H1 (cell line): ENCODE measurements around the gene SURF2. TPM values are rescaled to one million over a fixed set of nuclear protein-coding genes. Genes with fewer than 3 reads are reported as not detected.

Experiments
- CTCF ChIA-PET: fragments of 300-600 bp; sonication (Branson Sonifier 250); formaldehyde crosslinking; loops from one replicate; lab custom pipeline; 2021; ENCODE audit not compliant: partially characterized antibody; lab: Charles Lee
- POLR2A ChIA-PET: fragments of 300-600 bp; sonication (Branson Sonifier 250); formaldehyde crosslinking; loops from one replicate; lab custom pipeline; 2021; ENCODE audit warnings: inconsistent platforms; ENCODE audit not compliant: partially characterized antibody; lab: Charles Lee
- DNase-seq, 2 experiments: peaks; one replicate each; pipeline versions ENCODE4 v3.0.0 to v3.0.0-alpha.2; 2010 to 2022; ENCODE audit warnings: low spot score in 2 of 2, low read depth in 1 of 2, mixed read lengths in 1 of 2
- FAIRE-seq: peaks from 2 replicates; lab custom pipeline; 2011; peaks lifted over from hg19 to GRCh38; lab: Jason Lieb, UNC
- H2AFZ ChIP-seq: 2 replicates; pipeline ENCODE4 v1.8.1; 2012; ENCODE audit warnings: low read length, inconsistent platforms
- H2AK5ac ChIP-seq: 2 replicates; pipeline ENCODE4 v1.6.1; 2013; ENCODE audit warnings: low read depth, low read length
- H2BK120ac ChIP-seq: replicated peaks from 2 replicates; pipeline ENCODE3; 2013; ENCODE audit warnings: low read depth, low read length, inconsistent platforms
- H2BK12ac ChIP-seq: 2 replicates; pipeline ENCODE4 v1.6.1; 2013; ENCODE audit warnings: low read depth, low read length
- H2BK15ac ChIP-seq: 2 replicates; pipeline ENCODE4 v1.6.1; 2013; ENCODE audit warnings: low read length
- H2BK20ac ChIP-seq: 2 replicates; pipeline ENCODE4 v1.6.1; 2013; ENCODE audit warnings: low read length
- H2BK5ac ChIP-seq: 2 replicates; pipeline ENCODE4 v1.6.1; 2013; ENCODE audit warnings: low read depth, low read length
- H3K14ac ChIP-seq: 2 replicates; pipeline ENCODE4 v1.6.1; 2013; ENCODE audit warnings: inconsistent platforms; ENCODE audit not compliant: insufficient read length
- H3K18ac ChIP-seq: 2 replicates; pipeline ENCODE4 v1.6.1; 2013; ENCODE audit warnings: low read length; ENCODE audit errors: extremely low read depth
- H3K23ac ChIP-seq: 2 replicates; pipeline ENCODE4 v1.6.1; 2013; ENCODE audit warnings: inconsistent platforms; ENCODE audit not compliant: insufficient read length
- H3K23me2 ChIP-seq: 2 replicates; pipeline ENCODE4 v1.6.1; 2013; ENCODE audit warnings: low read depth, low read length
- H3K27ac ChIP-seq: 2 replicates; pipeline ENCODE4 v1.6.1; 2011; ENCODE audit warnings: low read depth, low read length, inconsistent platforms
- H3K27me3 ChIP-seq, 4 experiments: replicated peaks in 1 of 4; 1 replicate in 1 of 4; 2 replicates in 3 of 4; pipeline versions ENCODE4 v1.6.1 to v1.8.1; 2011 to 2013; ENCODE audit warnings: low read length in 3 of 4, mild to moderate bottlenecking in 3 of 4, inconsistent platforms in 2 of 4, mixed read lengths in 2 of 4, moderate library complexity in 1 of 4; ENCODE audit not compliant: control insufficient read depth in 3 of 4, insufficient read depth in 3 of 4; ENCODE audit errors: extremely low read depth in 1 of 4
- H3K36me3 ChIP-seq, 4 experiments: 2 replicates each; pipeline versions ENCODE4 v1.6.1 to v1.8.1; 2011 to 2013; ENCODE audit warnings: mild to moderate bottlenecking in 4 of 4, low read length in 3 of 4, moderate library complexity in 2 of 4, control low read depth in 1 of 4, inconsistent platforms in 1 of 4; ENCODE audit not compliant: insufficient read depth in 4 of 4, control insufficient read depth in 2 of 4
- H3K4ac ChIP-seq: replicated peaks from 2 replicates; pipeline ENCODE3; 2013; ENCODE audit warnings: low read length, low read depth, mixed read lengths, inconsistent platforms; ENCODE audit not compliant: insufficient read length
- H3K4me1 ChIP-seq, 4 experiments: replicated peaks in 1 of 4; 1 replicate in 1 of 4; 2 replicates in 3 of 4; pipeline versions ENCODE4 v1.6.1 to v1.8.1; 2011 to 2013; ENCODE audit warnings: low read length in 3 of 4, inconsistent platforms in 2 of 4, mixed read lengths in 1 of 4; ENCODE audit not compliant: insufficient read depth in 4 of 4, control insufficient read depth in 3 of 4
- H3K4me2 ChIP-seq, 2 experiments: 2 replicates each; pipeline versions ENCODE4 v1.6.1 to v1.8.1; 2011 to 2013; ENCODE audit warnings: low read depth in 2 of 2, low read length in 2 of 2, control low read depth in 1 of 2, inconsistent platforms in 1 of 2, mild to moderate bottlenecking in 1 of 2; ENCODE audit not compliant: insufficient read depth in 1 of 2
- H3K4me3 ChIP-seq, 4 experiments: fragments of 200-600, 300-600 bp in 1 of 4; sonication (generic), shearing (Covaris generic), sonication (Bioruptor Twin) in 1 of 4; 2 replicates each; pipeline versions ENCODE4 v1.5.1 to v1.8.1; 2011 to 2016; ENCODE audit warnings: low read length in 4 of 4, low read depth in 3 of 4, control low read depth in 2 of 4, inconsistent platforms in 2 of 4, mild to moderate bottlenecking in 2 of 4, mixed read lengths in 1 of 4, moderate library complexity in 1 of 4; ENCODE audit not compliant: insufficient read depth in 2 of 4; ENCODE audit errors: extremely low read depth in 1 of 4
- H3K56ac ChIP-seq: replicated peaks from 2 replicates; pipeline ENCODE3; 2013; ENCODE audit warnings: low read depth, mild to moderate bottlenecking, mixed read lengths, low read length, inconsistent platforms; ENCODE audit not compliant: insufficient read length
- H3K79me1 ChIP-seq: 2 replicates; pipeline ENCODE4 v1.6.1; 2013; ENCODE audit warnings: low read depth, low read length, control low read depth
- H3K79me2 ChIP-seq, 2 experiments: 2 replicates each; pipeline versions ENCODE4 v1.6.1 to v1.8.1; 2012 to 2013; ENCODE audit warnings: low read length in 2 of 2, mild to moderate bottlenecking in 2 of 2, inconsistent platforms in 1 of 2; ENCODE audit not compliant: insufficient read depth in 2 of 2, control insufficient read depth in 1 of 2
- H3K9ac ChIP-seq, 4 experiments: replicated peaks in 1 of 4; 1 replicate in 1 of 4; 2 replicates in 3 of 4; pipeline versions ENCODE4 v1.6.1 to v1.8.1; 2011 to 2013; ENCODE audit warnings: low read depth in 3 of 4, low read length in 3 of 4, control low read depth in 2 of 4, mild to moderate bottlenecking in 2 of 4, moderate library complexity in 2 of 4, inconsistent platforms in 1 of 4; ENCODE audit errors: extremely low read depth in 1 of 4
- H3K9me3 ChIP-seq, 2 experiments: 2 replicates each; pipeline versions ENCODE4 v1.6.1 to v1.8.1; 2012 to 2013; ENCODE audit warnings: mild to moderate bottlenecking in 2 of 2, moderate library complexity in 2 of 2, control low read depth in 1 of 2, inconsistent platforms in 1 of 2, low read depth in 1 of 2, low read length in 1 of 2, mixed read lengths in 1 of 2; ENCODE audit not compliant: insufficient read depth in 2 of 2
- H4K20me1 ChIP-seq, 2 experiments: replicated peaks in 1 of 2; 2 replicates each; pipeline versions ENCODE3 to v1.8.1; 2011 to 2013; ENCODE audit warnings: inconsistent platforms in 2 of 2, low read length in 2 of 2, mild to moderate bottlenecking in 1 of 2; ENCODE audit not compliant: insufficient read depth in 2 of 2, control insufficient read depth in 1 of 2
- H4K5ac ChIP-seq: 2 replicates; pipeline ENCODE4 v1.6.1; 2013; ENCODE audit warnings: low read length, low read depth, mixed read lengths, inconsistent platforms; ENCODE audit not compliant: insufficient read length
- H4K8ac ChIP-seq: 2 replicates; pipeline ENCODE4 v1.8.0; 2013; ENCODE audit warnings: mild to moderate bottlenecking, moderate library complexity, low read length, inconsistent platforms; ENCODE audit not compliant: insufficient read depth; ENCODE audit errors: extremely low read depth
- H4K91ac ChIP-seq: replicated peaks from 2 replicates; pipeline ENCODE3; 2013; ENCODE audit warnings: low read length, mixed read lengths, inconsistent platforms; ENCODE audit not compliant: insufficient read length
- CHD1 ChIP-seq: IDR thresholded peaks from 2 replicates; pipeline ENCODE4 v1.6.1; 2012; ENCODE audit warnings: low read depth, low read length, improper control_type of control experiment
- CHD2 ChIP-seq: IDR thresholded peaks from 2 replicates; pipeline ENCODE4 v1.6.1; 2012; ENCODE audit warnings: low read length, improper control_type of control experiment
- CTBP2 ChIP-seq: IDR thresholded peaks from 2 replicates; pipeline ENCODE4 v1.7.0; 2011; ENCODE audit warnings: borderline replicate concordance, mild to moderate bottlenecking, moderate library complexity, mixed read lengths, low read length; ENCODE audit not compliant: insufficient read depth, insufficient read length
- EZH2 ChIP-seq: fragments of 200-600 bp; sonication (generic); IDR thresholded peaks from 2 replicates; pipeline ENCODE4 v1.7.1; 2012; ENCODE audit warnings: low read depth, mild to moderate bottlenecking, moderate library complexity, low read length, inconsistent platforms; ENCODE audit not compliant: severe bottlenecking
- HDAC6 ChIP-seq: IDR thresholded peaks from one replicate; pipeline ENCODE4 v1.7.1; 2012; ENCODE audit warnings: low read depth, mild to moderate bottlenecking, inconsistent platforms, low read length, moderate library complexity
- KDM1A ChIP-seq: fragments of 200-600, 300-600 bp; sonication (generic); IDR thresholded peaks from 2 replicates; pipeline ENCODE4 v1.7.1; 2016; ENCODE audit warnings: mild to moderate bottlenecking, low read length, borderline replicate concordance
- POLR2A ChIP-seq, 2 experiments: IDR thresholded peaks; 1 replicate in 1 of 2; 2 replicates in 1 of 2; pipeline ENCODE4 v1.6.1; 2011; ENCODE audit warnings: low read depth in 2 of 2, low read length in 2 of 2, mild to moderate bottlenecking in 2 of 2; ENCODE audit errors: control extremely low read depth in 1 of 2
- RBBP5 ChIP-seq: IDR thresholded peaks from 2 replicates; pipeline ENCODE4 v1.7.1; 2012; ENCODE audit warnings: low read depth, mild to moderate bottlenecking, inconsistent platforms, low read length, moderate library complexity, borderline replicate concordance
- SIRT6 ChIP-seq: IDR thresholded peaks from one replicate; pipeline ENCODE4 v1.7.1; 2012; ENCODE audit warnings: low read length, inconsistent platforms
- SP1 ChIP-seq: IDR thresholded peaks from 2 replicates; pipeline ENCODE4 v1.6.1; 2011; ENCODE audit warnings: low read depth, low read length
- SP2 ChIP-seq: IDR thresholded peaks from 2 replicates; pipeline ENCODE4 v1.6.1; 2012; ENCODE audit warnings: mild to moderate bottlenecking, low read length, inconsistent platforms
- ZNF274 ChIP-seq: IDR thresholded peaks from 2 replicates; pipeline ENCODE4 v1.7.0; 2012; ENCODE audit warnings: low read length, borderline replicate concordance; ENCODE audit errors: extremely low read depth
- WGBS, 2 experiments: shearing (Covaris generic) in 1 of 2; methylation state at CpG; one replicate each; pipeline versions ENCODE4 v1.1.6 to v1.1.7; 2013 to 2015; ENCODE audit warnings: low lambda C conversion rate in 2 of 2, mixed read lengths in 2 of 2, inconsistent platforms in 1 of 2, low coverage in 1 of 2, missing lambda C conversion rate in 1 of 2; ENCODE audit not compliant: insufficient replicate concordance in 2 of 2, insufficient coverage in 1 of 2, insufficient read length in 1 of 2; ENCODE audit errors: extremely low coverage in 1 of 2, missing lambda C conversion rate in 1 of 2; 5-methylcytosine and 5-hydroxymethylcytosine counted together
- polyA plus RNA-seq, 7 experiments: library from polyadenylated mRNA; depleted of rRNA in 3 of 7; stranded (reverse) in 5 of 7; unstranded in 2 of 7; fragments of >200 nt in 5 of 7; fragments of 200-250 nt in 2 of 7; gene quantifications; 1 replicate in 5 of 7; 2 replicates in 1 of 7; 4 replicates in 1 of 7; pipeline versions ENCODE4 v1.2.1 to v1.2.3, GENCODE V29; 2011 to 2013; ENCODE audit warnings: missing spikeins in 2 of 7, mixed read lengths in 2 of 7
- total RNA-seq: library from RNA; stranded (reverse); fragmentation: NEBNext Ultra II Directional; extraction: Animal tissue kit (Norgen Biotek cat#: 25700); gene quantifications from 2 replicates; pipeline ENCODE4 v1.2.1, GENCODE V29; 2021

Gene SURF2
- total and polyA plus RNA-seq, 2 of the 8 experiments (the other 6 are each of a cell fraction or from before 2014, with no cell fraction given), result 36.6 to 37.7 TPM

- H3K23ac ChIP-seq, result no peak overlapping the region
- FAIRE-seq (no peak), DNase-seq (no peak)
- H2BK5ac ChIP-seq, result no peak overlapping the region
- peaks cover 4 to 31% (median 19%) of the 10 kb centered on the region in 4 experiments; a peak in 7 of 8 replicates for H3K36me3 ChIP-seq
- TF ChIP-seq SP1 (no peak), SP2 (no peak), CHD1 (no peak), SIRT6 (no peak), RBBP5 (no peak), ZNF274 (no peak), KDM1A (no peak), EZH2 (no peak), CHD2 (no peak), POLR2A (IDR thresholded peaks at IDR 0.05; ENCODE audit: control extremely low read depth in 1 of 2, low read depth in 2 of 2, low read length in 2 of 2) (no peak), HDAC6 (no peak), CTBP2 (no peak)
- no peak overlapping the region for H3K56ac ChIP-seq
- H3K4ac ChIP-seq, result no peak overlapping the region
- no peak overlapping the region for H3K18ac ChIP-seq
- H3K9me3 ChIP-seq, result no peaks in the 10 kb centered on the region
- H3K27me3 ChIP-seq, result no peaks in the 10 kb centered on the region
- WGBS, 2 experiments, result 90% methylated on average over 14 of the region's 14 CpGs; no CpG with 5 or more reads in 1 of the 2 experiments
- no peak overlapping the region for H3K27ac ChIP-seq
- H4K91ac ChIP-seq, result no peak overlapping the region
- peaks cover 0 to 20% of the 10 kb centered on the region in 2 experiments; a peak in 2 of 4 replicates for H3K79me2 ChIP-seq
- no peak overlapping the region for H3K9ac ChIP-seq
- peaks cover 2% of the 10 kb centered on the region; the same call in 1 of the 2 replicates for H3K79me1 ChIP-seq
- peaks cover 2% of the 10 kb centered on the region; the same call in 1 of the 2 replicates for H3K23me2 ChIP-seq
- no peak overlapping the region for H2BK20ac ChIP-seq
- no peak overlapping the region for H4K8ac ChIP-seq
- H3K4me2 ChIP-seq, result peak overlapping the region; percentile 69 to 76; a peak in 3 of 4 replicates
- no peak overlapping the region for H3K14ac ChIP-seq
- H4K20me1 ChIP-seq, result peaks cover 14 to 15% of the 10 kb centered on the region in 2 experiments
- peaks cover 0 to 8% (median 3%) of the 10 kb centered on the region in 4 experiments; a peak in 5 of 7 replicates for H3K4me1 ChIP-seq
- no peak overlapping the region for H2BK12ac ChIP-seq
- no peak overlapping the region for H2AFZ ChIP-seq
- H2BK120ac ChIP-seq, result no peak overlapping the region
- POLR2A ChIA-PET, result interaction anchor here (1.1 to 16.1 kb wide), 6 partner anchors 13 to 112 kb away, joined by 3 to 461 read pairs (median 4); partner anchors contain the start of genes MED22, RPL7A, STKLD1 and SURF4
- CTCF ChIA-PET, result interaction anchor here (0.7 to 8.2 kb wide), 12 partner anchors 11 to 170 kb away, joined by 3 to 90 read pairs (median 6); partner anchors contain the start of genes MED22 and RPL7A
- H4K5ac ChIP-seq, result no peak overlapping the region
- H2BK15ac ChIP-seq, result no peak overlapping the region
- no peak overlapping the region for H2AK5ac ChIP-seq
- peak overlapping the region in 2 of 4 experiments; percentile 72 to 97; a peak in 4 of 8 replicates for H3K4me3 ChIP-seq
Observed at GRCh38 chr9:133357656-133358055, 1.3 kb downstream of the SURF2 start.
